ENCODE measurements around the gene ASIC1.

The ASIC1 gene

GRCh38 chr12:50070314-50071060, 13.1 kb downstream of the ASIC1 start:
- TF ChIP-seq, protein P1, sequence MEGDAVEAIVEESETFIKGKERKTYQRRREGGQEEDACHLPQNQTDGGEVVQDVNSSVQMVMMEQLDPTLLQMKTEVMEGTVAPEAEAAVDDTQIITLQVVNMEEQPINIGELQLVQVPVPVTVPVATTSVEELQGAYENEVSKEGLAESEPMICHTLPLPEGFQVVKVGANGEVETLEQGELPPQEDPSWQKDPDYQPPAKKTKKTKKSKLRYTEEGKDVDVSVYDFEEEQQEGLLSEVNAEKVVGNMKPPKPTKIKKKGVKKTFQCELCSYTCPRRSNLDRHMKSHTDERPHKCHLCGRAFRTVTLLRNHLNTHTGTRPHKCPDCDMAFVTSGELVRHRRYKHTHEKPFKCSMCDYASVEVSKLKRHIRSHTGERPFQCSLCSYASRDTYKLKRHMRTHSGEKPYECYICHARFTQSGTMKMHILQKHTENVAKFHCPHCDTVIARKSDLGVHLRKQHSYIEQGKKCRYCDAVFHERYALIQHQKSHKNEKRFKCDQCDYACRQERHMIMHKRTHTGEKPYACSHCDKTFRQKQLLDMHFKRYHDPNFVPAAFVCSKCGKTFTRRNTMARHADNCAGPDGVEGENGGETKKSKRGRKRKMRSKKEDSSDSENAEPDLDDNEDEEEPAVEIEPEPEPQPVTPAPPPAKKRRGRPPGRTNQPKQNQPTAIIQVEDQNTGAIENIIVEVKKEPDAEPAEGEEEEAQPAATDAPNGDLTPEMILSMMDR (conservative IDR thresholded peaks at IDR 0.05): peak; percentile 97
- TF ChIP-seq ZFX (IDR thresholded peaks at IDR 0.05): no peak
- H3K27ac ChIP-seq: no peak overlapping the region

GRCh38 chr12:50072198-50072907, 15.0 kb downstream of the ASIC1 start:
- H3K27ac ChIP-seq: no peak overlapping the region
- TF ChIP-seq, protein P1 (conservative IDR thresholded peaks at IDR 0.05): no peak
- TF ChIP-seq ZFX (IDR thresholded peaks at IDR 0.05): no peak

GRCh38 chr12:50073206-50073605, 15.8 kb downstream of the ASIC1 start:
- no peak for TF ChIP-seq ZFX (IDR thresholded peaks at IDR 0.05)
- TF ChIP-seq, protein P1 (conservative IDR thresholded peaks at IDR 0.05): no peak
- H3K27ac ChIP-seq: no peak overlapping the region

GRCh38 chr12:50073712-50074111, 16.3 kb downstream of the ASIC1 start:
- no peak overlapping the region for H3K27ac ChIP-seq
- TF ChIP-seq, protein P1 (conservative IDR thresholded peaks at IDR 0.05): no peak
- TF ChIP-seq ZFX (IDR thresholded peaks at IDR 0.05): no peak

- H3K27ac ChIP-seq: no peak overlapping the region
- no peak for TF ChIP-seq ZFX (IDR thresholded peaks at IDR 0.05)
- TF ChIP-seq, protein P1 (conservative IDR thresholded peaks at IDR 0.05): peak; percentile 94
Observed at GRCh38 chr12:50074936-50075807, 17.8 kb downstream of the ASIC1 start.

GRCh38 chr12:50075808-50076170, 18.4 kb downstream of the ASIC1 start:
- no peak overlapping the region for H3K27ac ChIP-seq
- no peak for TF ChIP-seq ZFX (IDR thresholded peaks at IDR 0.05)
- TF ChIP-seq, protein P1 (conservative IDR thresholded peaks at IDR 0.05): no peak
